Osteocyte (in vitro differentiated cells): Measurements from ENCODE around the gene IL2RG. TPM values are rescaled to one million over a fixed set of nuclear protein-coding genes. Genes with fewer than 3 reads are reported as not detected.

ENCODE experiments used
- DNase-seq: peaks from one replicate; pipeline ENCODE4 v3.0.0; 2021; ENCODE audit warnings: mixed read lengths; ENCODE audit not compliant: unreplicated experiment; ENCODE audit errors: extremely low spot score
- H3K27ac Mint-ChIP-seq: one replicate; pipeline ENCODE4 v1.8.0; 2021; ENCODE audit warnings: mild to moderate bottlenecking, mixed read lengths; ENCODE audit not compliant: unreplicated experiment
- H3K27me3 Mint-ChIP-seq: one replicate; pipeline ENCODE4 v1.8.0; 2021; ENCODE audit warnings: mixed read lengths; ENCODE audit not compliant: unreplicated experiment
- H3K36me3 Mint-ChIP-seq: one replicate; pipeline ENCODE4 v1.8.0; 2021; ENCODE audit warnings: mixed read lengths; ENCODE audit not compliant: unreplicated experiment
- H3K4me1 Mint-ChIP-seq: one replicate; pipeline ENCODE4 v1.8.0; 2021; ENCODE audit warnings: mixed read lengths; ENCODE audit not compliant: unreplicated experiment
- H3K4me3 Mint-ChIP-seq: one replicate; pipeline ENCODE4 v1.8.0; 2021; ENCODE audit warnings: mild to moderate bottlenecking, moderate library complexity, mixed read lengths; ENCODE audit not compliant: unreplicated experiment
- H3K9me3 Mint-ChIP-seq: one replicate; pipeline ENCODE4 v1.8.0; 2021; ENCODE audit warnings: mixed read lengths; ENCODE audit not compliant: unreplicated experiment
- total RNA-seq: library from RNA; stranded (reverse); gene quantifications from 2 replicates; pipeline ENCODE4 v1.2.1, GENCODE V29; 2021
- TF ChIP-seq, protein P1 (sequence below): fragments of 200-600 bp; sonication (generic); IDR thresholded peaks from 2 replicates; pipeline ENCODE4 v1.5.0; 2021; ENCODE audit warnings: antibody characterized with exemption, mild to moderate bottlenecking, moderate library complexity

IL2RG gene
- total RNA-seq, 1 donor from 2014 or later, result not detected

DNA sequence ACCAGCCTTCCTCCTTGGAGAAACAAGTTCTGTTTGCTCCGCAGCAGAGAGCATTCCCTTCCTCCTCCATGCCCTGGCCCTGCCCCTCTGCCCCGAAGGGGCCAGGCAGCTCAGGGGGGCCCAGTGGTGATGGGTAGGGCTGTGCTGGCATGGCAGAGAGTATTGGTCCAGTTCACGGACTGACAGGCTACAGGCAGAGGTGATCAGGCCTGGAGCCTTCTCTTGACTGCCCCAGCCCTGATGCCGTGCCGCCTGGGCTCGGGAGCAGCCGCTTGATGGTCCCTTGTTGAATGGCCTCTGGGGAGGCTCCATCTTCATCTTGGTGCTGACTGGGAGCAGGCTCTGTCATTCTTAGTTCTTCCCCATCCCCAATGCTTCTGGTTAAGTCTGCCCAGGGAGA is 42.8 kb upstream of the IL2RG start:
- Mint-ChIP-seq H3K4me3 (no peak overlapping the region), H3K4me1 (no peaks in the 10 kb centered on the region), H3K27ac (no peak overlapping the region), H3K36me3 (no peaks in the 10 kb centered on the region), H3K9me3 (peaks cover 8% of the 10 kb centered on the region), H3K27me3 (no peaks in the 10 kb centered on the region)
- DNase-seq, result no peak
- TF ChIP-seq, protein P1, sequence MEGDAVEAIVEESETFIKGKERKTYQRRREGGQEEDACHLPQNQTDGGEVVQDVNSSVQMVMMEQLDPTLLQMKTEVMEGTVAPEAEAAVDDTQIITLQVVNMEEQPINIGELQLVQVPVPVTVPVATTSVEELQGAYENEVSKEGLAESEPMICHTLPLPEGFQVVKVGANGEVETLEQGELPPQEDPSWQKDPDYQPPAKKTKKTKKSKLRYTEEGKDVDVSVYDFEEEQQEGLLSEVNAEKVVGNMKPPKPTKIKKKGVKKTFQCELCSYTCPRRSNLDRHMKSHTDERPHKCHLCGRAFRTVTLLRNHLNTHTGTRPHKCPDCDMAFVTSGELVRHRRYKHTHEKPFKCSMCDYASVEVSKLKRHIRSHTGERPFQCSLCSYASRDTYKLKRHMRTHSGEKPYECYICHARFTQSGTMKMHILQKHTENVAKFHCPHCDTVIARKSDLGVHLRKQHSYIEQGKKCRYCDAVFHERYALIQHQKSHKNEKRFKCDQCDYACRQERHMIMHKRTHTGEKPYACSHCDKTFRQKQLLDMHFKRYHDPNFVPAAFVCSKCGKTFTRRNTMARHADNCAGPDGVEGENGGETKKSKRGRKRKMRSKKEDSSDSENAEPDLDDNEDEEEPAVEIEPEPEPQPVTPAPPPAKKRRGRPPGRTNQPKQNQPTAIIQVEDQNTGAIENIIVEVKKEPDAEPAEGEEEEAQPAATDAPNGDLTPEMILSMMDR, result no peak

DNA sequence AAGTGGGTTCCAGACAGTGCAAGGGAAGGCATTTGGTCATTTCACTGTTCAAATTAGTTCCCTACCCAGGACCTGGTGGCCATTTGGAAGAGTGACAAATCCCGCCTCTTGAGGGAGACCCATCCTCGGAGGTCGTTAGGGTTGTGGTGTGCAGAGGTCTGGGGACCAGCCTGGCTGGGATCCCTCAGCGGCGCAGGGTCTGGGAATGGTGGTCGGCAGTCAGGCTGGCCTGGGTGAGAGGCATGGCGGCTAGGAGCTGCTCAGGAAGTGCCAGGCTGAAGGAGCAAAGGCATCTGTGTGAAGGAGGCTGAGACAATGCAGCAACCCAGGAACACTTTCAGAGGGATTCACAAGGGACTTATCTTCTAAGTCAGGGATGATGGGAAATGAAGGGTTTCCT is 40.0 kb upstream of the IL2RG start:
- Mint-ChIP-seq H3K9me3 (peaks cover 8% of the 10 kb centered on the region), H3K36me3 (no peaks in the 10 kb centered on the region), H3K4me1 (peaks cover 4% of the 10 kb centered on the region)

DNA sequence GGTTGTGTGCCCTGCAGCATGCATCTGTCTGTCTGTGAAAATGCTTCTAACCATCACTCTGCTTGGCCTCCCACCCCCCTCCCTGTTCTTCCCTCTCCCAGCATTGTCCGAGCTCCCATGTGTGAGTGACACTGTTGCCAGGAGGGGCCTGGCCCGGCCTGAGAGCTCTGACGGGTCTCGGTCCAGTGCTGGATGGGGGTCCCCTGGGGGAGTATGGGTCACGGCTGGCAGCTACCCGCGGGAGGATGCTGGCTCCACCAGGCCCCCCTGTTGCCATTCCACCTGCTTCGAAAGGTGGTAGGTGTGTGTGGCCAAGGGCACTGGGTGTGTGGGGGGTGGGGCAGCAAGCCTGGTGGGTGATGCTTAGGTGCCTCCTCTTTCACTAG is 36.9 kb upstream of the IL2RG start:
- no peak overlapping the region for H3K27ac Mint-ChIP-seq

More for the DNA sequence above, 40.0 kb upstream of the IL2RG start:
- Mint-ChIP-seq H3K4me3 (no peak overlapping the region), H3K27ac (no peak overlapping the region), H3K27me3 (no peaks in the 10 kb centered on the region)
- no peak for DNase-seq
- TF ChIP-seq, protein P1, result no peak

DNA sequence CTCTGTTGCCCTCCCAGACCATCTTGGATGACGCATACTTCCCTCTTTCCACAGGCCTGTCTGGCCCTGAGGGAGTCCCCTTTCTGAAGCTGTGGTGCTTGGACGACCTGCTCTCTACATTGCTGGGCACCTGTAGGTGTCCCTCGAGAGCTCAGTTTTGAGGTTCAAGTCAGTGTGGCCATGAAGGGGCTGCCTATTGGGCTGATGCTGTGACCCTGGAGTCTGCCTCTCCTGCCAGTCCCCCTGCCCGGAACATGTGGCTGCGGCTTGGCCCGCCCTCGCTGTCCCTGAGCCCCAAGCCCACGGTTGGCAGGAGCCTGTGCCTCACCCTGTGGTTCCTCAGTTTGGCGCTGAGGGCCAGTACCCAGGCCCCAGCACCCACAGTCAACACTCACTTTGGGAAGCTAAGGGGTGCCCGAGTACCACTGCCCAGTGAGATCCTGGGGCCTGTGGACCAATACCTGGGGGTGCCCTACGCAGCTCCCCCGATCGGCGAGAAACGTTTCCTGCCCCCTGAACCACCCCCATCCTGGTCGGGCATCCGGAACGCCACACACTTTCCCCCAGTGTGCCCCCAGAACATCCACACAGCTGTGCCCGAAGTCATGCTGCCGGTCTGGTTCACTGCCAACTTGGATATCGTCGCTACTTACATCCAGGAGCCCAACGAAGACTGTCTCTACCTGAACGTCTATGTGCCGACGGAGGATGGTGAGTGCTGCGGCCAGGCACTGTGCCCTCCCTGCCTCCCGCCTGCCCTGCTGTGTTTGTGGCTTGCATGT is 36.3 kb upstream of the IL2RG start:
- no peak overlapping the region for H3K4me3 Mint-ChIP-seq

More for the DNA sequence above, 36.9 kb upstream of the IL2RG start:
- DNase-seq, result no peak
- Mint-ChIP-seq H3K4me3 (no peak overlapping the region), H3K27me3 (no peaks in the 10 kb centered on the region), H3K9me3 (peaks cover 8% of the 10 kb centered on the region), H3K36me3 (no peaks in the 10 kb centered on the region), H3K4me1 (peaks cover 15% of the 10 kb centered on the region)
- TF ChIP-seq, protein P1, result no peak

DNA sequence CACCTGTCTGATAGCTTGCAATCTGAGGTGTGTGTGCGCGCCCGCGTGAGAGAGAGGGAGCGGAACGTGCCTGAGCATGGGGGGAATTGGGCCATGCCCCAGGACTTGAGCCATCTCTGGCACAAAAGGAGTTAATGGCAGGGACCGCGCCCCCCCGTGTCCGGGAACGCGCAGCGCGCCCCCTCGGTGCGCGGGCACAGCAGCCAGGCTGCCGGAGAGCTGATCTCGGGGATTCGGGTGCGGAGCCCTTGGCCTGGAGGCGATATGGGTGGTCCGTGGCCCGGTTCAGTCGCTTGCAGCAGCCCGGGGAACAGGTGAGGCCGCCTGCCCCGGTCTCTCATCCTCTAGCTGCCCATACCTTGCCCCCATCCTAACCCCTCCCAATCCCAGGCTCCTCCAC is 33.3 kb upstream of the IL2RG start, which contains the start of gene NLGN3:
Gene NLGN3 (plus strand): TSS at position 191 of the 400 bp plus-strand sequence. CDS start 2,909 bp downstream, outside the sequence.
- Mint-ChIP-seq H3K27ac (no peak within 1 kb of the TSS), H3K27me3 (no peaks in the 10 kb centered on the region), H3K4me1 (peaks cover 15% of the 10 kb centered on the region), H3K4me3 (peak within 1 kb of the TSS; percentile 52), H3K36me3 (no peaks in the 10 kb centered on the region), H3K9me3 (no peaks in the 10 kb centered on the region)
- no peak for DNase-seq
- TF ChIP-seq, protein P1, result no peak

More for the DNA sequence above, 36.3 kb upstream of the IL2RG start:
- peaks cover 15% of the 10 kb centered on the region for H3K4me1 Mint-ChIP-seq
- DNase-seq, result no peak
- no peak overlapping the region for H3K27ac Mint-ChIP-seq
- no peaks in the 10 kb centered on the region for H3K36me3 Mint-ChIP-seq
- TF ChIP-seq, protein P1, result no peak
- no peaks in the 10 kb centered on the region for H3K27me3 Mint-ChIP-seq
- H3K9me3 Mint-ChIP-seq, result peaks cover 4% of the 10 kb centered on the region
